ENCODE measurements around the gene TNNC1. TPM values are rescaled to one million over a fixed set of nuclear protein-coding genes. Genes with fewer than 3 reads are reported as not detected.

Gene TNNC1
- total and polyA plus RNA-seq, 12 donors = 6,035 to 18,066 (median 8,315) TPM

- DNase-seq (no peak), ATAC-seq (no peak)
- Histone ChIP-seq H3K4me1 (peaks cover 0 to 26% (median 20%) of the 10 kb centered on the region in 9 donors), H3K27me3 (no peaks in the 10 kb centered on the region), H3K9me3 (no peaks in the 10 kb centered on the region), H3K27ac (no peak overlapping the region), H3K4me3 (no peak overlapping the region), H3K36me3 (peaks cover 0 to 87% (median 50%) of the 10 kb centered on the region in 9 donors)
- no peak for TF ChIP-seq CTCF (IDR thresholded peaks at IDR 0.05)
- WGBS, 2 donors = 93 to 96% methylated on average over 6 of the region's 6 CpGs
- intact Hi-C loops (cut with DNase I) = no loop called here
These were observed 48.8 kb downstream of the TNNC1 start for GRCh38 chr3:52405066-52405465.

- intact Hi-C loops (cut with DNase I) = no loop called here
- H3K9me3 ChIP-seq = no peaks in the 10 kb centered on the region
- H3K27me3 ChIP-seq = no peaks in the 10 kb centered on the region
- no peak for DNase-seq
- peaks cover 0 to 93% (median 50%) of the 10 kb centered on the region in 9 donors for H3K36me3 ChIP-seq
- H3K4me3 ChIP-seq = no peak overlapping the region
- WGBS, 2 donors = 95% methylated on average over 10 of the region's 10 CpGs
- no peak for ATAC-seq
- no peak for TF ChIP-seq CTCF (IDR thresholded peaks at IDR 0.05)
- H3K27ac ChIP-seq = no peak overlapping the region
- H3K4me1 ChIP-seq = peaks cover 0 to 33% (median 20%) of the 10 kb centered on the region in 9 donors
These were observed 49.5 kb downstream of the TNNC1 start for GRCh38 chr3:52404391-52404790.

- Histone ChIP-seq H3K27ac (no peak overlapping the region), H3K4me1 (peaks cover 0 to 32% (median 16%) of the 10 kb centered on the region in 9 donors), H3K4me3 (no peak overlapping the region), H3K36me3 (peaks cover 0 to 97% (median 50%) of the 10 kb centered on the region in 9 donors), H3K27me3 (no peaks in the 10 kb centered on the region), H3K9me3 (no peaks in the 10 kb centered on the region)
- intact Hi-C loops (cut with DNase I) = no loop called here
- ATAC-seq = no peak
- no peak for DNase-seq
- WGBS, 2 donors = 84 to 92% methylated on average over 3 of the region's 3 CpGs
- TF ChIP-seq CTCF (IDR thresholded peaks at IDR 0.05) = no peak
These were observed 49.9 kb downstream of the TNNC1 start for GRCh38 chr3:52403955-52404354.

- DNase-seq (no peak), ATAC-seq (no peak)
- peaks cover 0 to 97% (median 50%) of the 10 kb centered on the region in 9 donors for H3K36me3 ChIP-seq
- WGBS, 2 donors = 95 to 96% methylated on average over 19 of the region's 19 CpGs
- no peak overlapping the region for H3K4me3 ChIP-seq
- intact Hi-C loops (cut with DNase I) = no loop called here
- H3K27me3 ChIP-seq = no peaks in the 10 kb centered on the region
- H3K4me1 ChIP-seq = peaks cover 0 to 26% (median 10%) of the 10 kb centered on the region in 9 donors
- TF ChIP-seq CTCF (IDR thresholded peaks at IDR 0.05) = no peak
- no peak overlapping the region for H3K27ac ChIP-seq
- H3K9me3 ChIP-seq = no peaks in the 10 kb centered on the region
These were observed 50.5 kb downstream of the TNNC1 start for GRCh38 chr3:52403271-52403841.

Data from heart right ventricle (tissue), 16 donors.